Cardiac septum (tissue), 1 donor: Measurements from ENCODE around the gene SHE. TPM values are rescaled to one million over a fixed set of nuclear protein-coding genes. Genes with fewer than 3 reads are reported as not detected.

Source experiments
- DNase-seq: peaks from one replicate; pipeline ENCODE4 v3.0.0-alpha.2; 2020; ENCODE audit warnings: low spot score
- intact Hi-C: fragments of 100-400 bp; cut with DNase I; formaldehyde crosslinking; loops from one replicate; pipeline ENCODE4 v1.14.0; 2022
- total RNA-seq: library from RNA; stranded (reverse); fragmentation: NEBNext Ultra II Directional; extraction: Animal tissue kit (Norgen Biotek cat#: 25700); gene quantifications from one replicate; pipeline ENCODE4 v1.2.1, GENCODE V29; 2021
- donor health status: DM: no; HTN: no; CAD: no.

Gene SHE
- total RNA-seq, 1 donor from 2014 or later, result 16.8 TPM

GRCh38 chr1:154433161-154433764 lies 68.9 kb downstream of the SHE start:
- no peak for DNase-seq

GRCh38 chr1:154431586-154432373 lies 70.4 kb downstream of the SHE start:
- no peak for DNase-seq
- intact Hi-C loops, result no loop called here

More at GRCh38 chr1:154433161-154433764, 68.9 kb downstream of the SHE start:
- intact Hi-C loops, result no loop called here

GRCh38 chr1:154430903-154431302 lies 71.3 kb downstream of the SHE start:
- no peak for DNase-seq
- intact Hi-C loops, result no loop called here

DNA sequence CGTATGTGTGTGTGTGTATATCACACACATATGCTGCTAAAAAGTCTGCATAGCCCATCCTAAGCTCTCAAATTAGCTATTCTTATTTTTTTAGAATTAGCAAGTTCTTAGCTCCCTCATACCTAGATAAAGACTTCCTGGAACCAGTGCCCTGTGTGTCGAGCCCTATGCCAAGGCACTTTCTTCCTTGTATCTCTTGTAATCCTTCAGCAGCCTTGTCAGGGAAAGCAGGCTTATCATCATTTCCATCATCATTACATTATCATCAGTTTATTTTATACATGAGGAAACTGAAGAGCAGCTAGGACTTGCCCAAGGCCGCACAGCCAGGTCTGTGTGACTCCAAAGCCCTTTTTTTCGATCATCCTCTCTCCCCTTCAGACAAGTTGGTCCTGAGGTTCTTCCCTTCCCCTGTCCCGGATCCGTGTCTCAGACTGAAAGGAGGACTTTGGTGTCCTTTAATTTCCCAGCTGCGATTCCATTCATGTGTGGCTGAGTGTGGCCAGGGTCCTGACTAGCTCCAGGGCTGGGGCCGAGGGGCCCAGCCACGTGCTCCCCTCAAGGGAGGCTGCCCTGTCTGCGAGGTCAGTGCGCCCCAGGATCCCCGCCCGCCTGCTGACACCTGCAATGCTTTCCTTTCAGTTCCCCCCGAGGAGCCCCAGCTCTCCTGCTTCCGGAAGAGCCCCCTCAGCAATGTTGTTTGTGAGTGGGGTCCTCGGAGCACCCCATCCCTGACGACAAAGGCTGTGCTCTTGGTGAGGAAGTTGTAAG lies 72.2 kb downstream of the SHE start:
- intact Hi-C loops, result no loop called here

More for the DNA sequence above, 72.2 kb downstream of the SHE start:
- no peak for DNase-seq

Other genes starting within 250 kb of the SHE start
- gene HAX1, start 229.8 kb downstream of the SHE start, total RNA-seq, result 132 TPM
- 0.70 TPM for gene AQP10, start 181.3 kb downstream of the SHE start, total RNA-seq
- 22.5 TPM for gene ATP8B2, start 176.9 kb downstream of the SHE start, total RNA-seq
- gene IL6R, start 97.1 kb downstream of the SHE start, total RNA-seq, result 5.2 TPM
- gene TDRD10, start 193 bp downstream of the SHE start, total RNA-seq, result 5.0 TPM
- 65.5 TPM for gene UBE2Q1, start 56.2 kb upstream of the SHE start, total RNA-seq
- 0.05 TPM for gene CHRNB2, start 65.4 kb upstream of the SHE start, total RNA-seq
- 54.1 TPM for gene ADAR, start 105.8 kb upstream of the SHE start, total RNA-seq